C1 segment of cervical spinal cord (tissue), 14 donors: Measurements from ENCODE around the gene ANKRD39.

Experiments
- DNase-seq, 14 donors: peaks; one replicate each; lab custom pipeline; 2025; lab: John Stamatoyannopoulos, UW

The ANKRD39 gene

GRCh38 chr2:96831679-96832078, 26.1 kb downstream of the ANKRD39 start:
- peak in 2 of 14 donors; percentile 31 to 34 for DNase-seq

GRCh38 chr2:96830044-96830562, 27.7 kb downstream of the ANKRD39 start:
- DNase-seq = no peak

GRCh38 chr2:96828874-96829273, 28.9 kb downstream of the ANKRD39 start:
- no peak for DNase-seq

DNA sequence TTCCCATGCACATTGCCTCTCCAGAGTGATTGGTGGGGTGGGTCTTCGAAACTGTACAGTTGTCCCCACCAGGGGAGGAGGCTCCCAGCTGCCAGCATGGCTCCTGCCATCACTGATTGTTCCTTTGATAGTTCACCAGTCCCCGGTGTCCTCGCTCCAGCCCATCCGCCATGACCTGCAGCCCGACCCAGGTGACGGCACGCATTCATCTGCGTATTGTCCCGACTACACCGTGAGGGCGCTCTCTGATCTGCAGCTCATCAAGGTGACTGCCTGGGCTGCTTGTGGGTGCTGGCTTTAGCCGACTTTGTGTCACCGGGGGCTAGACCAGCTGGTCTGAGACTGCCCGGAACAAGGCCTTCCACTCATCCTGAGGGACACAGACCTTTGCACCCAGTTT, 29.4 kb downstream of the ANKRD39 start:
- DNase-seq = no peak

DNA sequence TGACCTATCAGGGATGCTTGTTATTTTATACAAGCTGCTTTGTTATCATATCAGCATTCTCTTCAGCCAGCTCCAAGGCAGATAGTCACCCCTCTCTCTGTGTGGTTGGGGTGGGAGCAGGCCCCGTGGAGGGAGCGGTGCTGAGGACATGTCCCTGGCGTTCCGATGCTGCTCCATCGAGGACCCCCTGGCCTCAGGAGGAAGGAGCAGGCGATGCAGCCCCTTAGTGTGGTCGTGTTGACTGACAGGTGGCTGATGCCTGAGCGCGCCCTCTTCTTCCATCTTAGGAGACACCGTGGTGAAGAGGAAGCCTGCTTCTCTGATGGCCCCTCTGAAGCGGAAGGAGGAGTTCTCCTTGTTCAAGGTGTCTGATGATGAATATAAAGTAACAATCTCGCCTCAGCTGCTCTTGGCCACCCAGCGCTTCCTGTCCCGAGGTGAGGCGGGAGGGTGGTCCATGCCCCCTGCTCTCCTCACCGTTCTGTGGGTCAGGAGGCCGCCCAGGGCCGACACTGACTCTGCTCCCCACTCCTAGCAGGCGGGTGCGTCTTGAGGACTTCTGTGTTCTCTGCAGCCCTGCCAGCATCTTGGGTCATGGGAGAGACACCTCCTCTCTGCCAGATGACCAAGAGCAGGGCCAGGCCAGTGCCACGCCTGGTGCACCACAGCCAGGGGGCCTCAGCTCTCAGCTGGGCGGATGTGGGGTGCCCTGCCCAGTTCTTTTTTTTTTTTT, 31.1 kb downstream of the ANKRD39 start:
- no peak for DNase-seq

DNA sequence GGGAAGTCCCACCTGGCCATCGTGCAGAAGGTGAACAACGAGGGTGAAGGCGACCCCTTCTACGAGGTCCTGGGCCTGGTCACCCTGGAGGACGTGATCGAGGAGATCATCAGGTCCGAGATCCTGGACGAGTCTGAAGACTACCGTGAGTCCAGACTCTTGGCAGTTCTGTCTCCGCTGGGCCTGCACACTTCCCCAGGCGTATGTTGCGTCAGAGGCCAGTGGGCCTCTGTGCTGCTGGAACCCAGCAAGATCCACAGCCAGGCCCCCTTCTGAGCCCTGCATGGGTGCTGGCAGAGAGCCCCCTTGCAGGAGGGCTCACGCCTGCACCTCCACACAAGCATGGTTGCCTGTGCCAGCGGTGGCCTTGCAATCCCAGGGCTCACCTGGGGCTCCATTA, 32.8 kb downstream of the ANKRD39 start:
- DNase-seq = no peak

DNA sequence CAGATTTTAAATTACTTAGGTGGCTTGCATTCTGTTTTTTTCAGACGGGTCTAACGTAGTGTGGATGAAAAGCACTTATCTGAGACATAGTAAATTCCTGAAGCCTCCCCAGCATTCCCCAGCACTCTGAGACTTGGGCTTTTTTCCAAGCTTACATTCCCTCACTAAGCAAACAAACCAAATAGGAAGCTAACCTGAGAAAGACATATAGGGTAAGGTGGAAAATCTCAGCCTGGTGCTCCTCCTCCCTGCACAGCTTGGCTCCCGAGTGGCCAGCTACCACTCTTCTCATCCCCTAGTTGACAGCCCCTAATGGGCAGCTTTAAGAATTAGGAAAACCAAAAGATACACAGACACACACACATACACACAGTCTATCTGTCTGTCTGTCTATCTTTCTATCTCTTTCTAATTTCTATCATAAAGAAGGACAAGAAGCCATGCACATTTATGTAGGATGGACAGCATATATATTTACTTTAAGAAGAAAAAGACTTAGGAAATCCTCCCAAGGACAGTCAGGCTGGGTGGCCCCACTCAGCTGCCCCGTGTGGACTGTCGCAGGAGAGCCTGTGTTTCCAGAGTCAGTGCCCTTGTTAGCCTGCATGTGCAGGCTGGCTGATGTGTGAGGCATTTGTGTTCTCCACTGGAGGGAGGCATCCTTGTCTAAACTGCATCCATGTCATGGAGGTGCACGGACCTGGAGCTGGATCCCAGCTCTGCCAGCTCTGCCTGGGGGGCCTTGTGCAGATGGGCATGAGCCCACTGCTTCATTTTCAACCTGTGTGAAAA, 33.5 kb downstream of the ANKRD39 start:
- no peak for DNase-seq

GRCh38 chr2:96823198-96823597, 34.6 kb downstream of the ANKRD39 start:
- no peak for DNase-seq

GRCh38 chr2:96822786-96823185, 35.0 kb downstream of the ANKRD39 start:
- DNase-seq = no peak

DNA sequence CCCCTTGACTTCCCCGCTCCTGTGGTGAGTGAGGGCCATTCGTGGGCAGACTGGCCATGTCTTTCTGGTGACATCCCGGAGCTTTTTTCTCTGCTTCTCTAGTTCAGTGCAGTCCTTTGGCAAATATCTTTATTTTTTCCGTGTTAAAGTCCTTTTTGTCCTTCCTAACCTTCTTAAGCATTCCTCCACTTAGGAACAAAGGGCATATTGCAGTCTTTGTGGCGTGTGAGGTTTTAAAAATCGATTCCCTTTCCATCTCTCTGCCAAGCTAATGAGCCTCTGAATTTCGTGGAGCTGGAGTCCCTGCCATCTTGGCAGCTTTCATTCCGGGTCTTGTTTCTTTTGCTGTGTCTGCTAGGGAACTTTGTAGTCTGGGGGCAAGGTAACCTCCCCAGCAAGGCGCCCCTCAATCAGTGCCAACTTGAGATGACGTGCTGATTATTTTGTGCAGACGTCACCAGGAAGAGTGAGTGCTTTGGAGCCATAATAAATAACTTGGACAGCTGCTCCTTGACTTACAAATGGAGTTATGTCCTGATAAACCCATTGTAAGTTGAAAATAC, 36.6 kb downstream of the ANKRD39 start:
- DNase-seq = no peak

- no peak for DNase-seq
Observed at GRCh38 chr2:96819876-96820511, 37.8 kb downstream of the ANKRD39 start.

GRCh38 chr2:96819128-96819875, 38.5 kb downstream of the ANKRD39 start:
- peak in 1 of 14 donors; percentile 84 for DNase-seq

DNA sequence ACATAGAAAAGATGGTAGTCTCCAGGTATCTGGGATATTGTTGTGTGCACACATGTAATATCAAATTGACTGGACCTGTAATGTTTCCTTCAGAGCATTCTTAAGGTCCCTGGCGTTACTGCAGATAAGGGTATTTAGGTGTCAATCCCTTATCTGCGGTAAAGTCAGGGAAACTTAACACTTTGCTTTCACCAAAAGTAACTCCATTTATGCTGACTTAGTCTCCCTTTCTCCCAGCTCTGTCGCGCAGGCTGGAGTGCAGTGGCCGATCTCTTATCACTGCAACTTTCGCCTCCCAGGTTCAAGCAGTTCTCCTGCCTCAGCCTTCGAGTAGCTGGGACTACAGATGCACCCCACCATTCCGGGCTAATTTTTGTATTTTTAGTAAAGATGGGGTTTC, 39.9 kb downstream of the ANKRD39 start:
- DNase-seq = no peak

DNA sequence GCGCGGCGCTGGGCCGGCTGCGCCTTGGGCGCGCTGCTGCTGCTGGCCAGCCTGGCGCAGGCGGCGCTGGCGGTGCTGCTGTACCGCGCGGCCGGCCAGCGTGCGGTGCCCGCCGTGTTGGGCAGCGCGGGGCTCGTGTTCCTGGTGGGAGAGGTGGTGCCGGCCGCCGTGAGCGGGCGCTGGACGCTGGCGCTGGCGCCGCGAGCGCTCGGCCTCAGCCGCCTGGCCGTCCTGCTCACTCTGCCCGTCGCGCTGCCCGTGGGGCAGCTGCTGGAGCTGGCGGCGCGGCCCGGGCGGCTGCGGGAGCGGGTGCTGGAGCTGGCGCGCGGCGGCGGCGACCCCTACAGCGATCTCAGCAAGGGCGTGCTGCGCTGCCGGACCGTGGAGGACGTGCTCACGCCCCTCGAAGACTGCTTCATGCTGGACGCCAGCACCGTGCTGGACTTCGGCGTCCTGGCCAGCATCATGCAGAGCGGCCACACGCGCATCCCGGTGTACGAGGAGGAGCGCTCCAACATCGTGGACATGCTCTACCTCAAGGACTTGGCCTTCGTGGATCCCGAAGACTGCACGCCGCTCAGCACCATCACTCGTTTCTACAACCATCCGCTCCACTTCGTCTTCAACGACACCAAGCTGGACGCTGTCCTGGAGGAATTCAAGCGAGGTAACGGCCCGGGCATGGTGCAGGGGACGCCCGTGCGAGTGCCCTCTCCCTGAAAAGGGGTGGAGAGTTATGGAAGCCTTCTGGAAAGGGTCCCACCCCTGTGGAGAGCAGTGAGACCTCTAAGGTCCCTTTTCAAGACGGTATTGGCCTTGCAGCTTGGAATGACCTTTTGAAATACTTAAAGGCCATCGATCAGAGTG, 40.7 kb downstream of the ANKRD39 start:
- DNase-seq = no peak

- peak; percentile 83 to 99 (median 94) for DNase-seq
Observed at GRCh38 chr2:96816127-96816835, 41.5 kb downstream of the ANKRD39 start, which contains the start of gene CNNM3. TSS of gene CNNM3 (plus strand) at chr2:96816268. CDS start at chr2:96816278, 10 bp downstream.

DNA sequence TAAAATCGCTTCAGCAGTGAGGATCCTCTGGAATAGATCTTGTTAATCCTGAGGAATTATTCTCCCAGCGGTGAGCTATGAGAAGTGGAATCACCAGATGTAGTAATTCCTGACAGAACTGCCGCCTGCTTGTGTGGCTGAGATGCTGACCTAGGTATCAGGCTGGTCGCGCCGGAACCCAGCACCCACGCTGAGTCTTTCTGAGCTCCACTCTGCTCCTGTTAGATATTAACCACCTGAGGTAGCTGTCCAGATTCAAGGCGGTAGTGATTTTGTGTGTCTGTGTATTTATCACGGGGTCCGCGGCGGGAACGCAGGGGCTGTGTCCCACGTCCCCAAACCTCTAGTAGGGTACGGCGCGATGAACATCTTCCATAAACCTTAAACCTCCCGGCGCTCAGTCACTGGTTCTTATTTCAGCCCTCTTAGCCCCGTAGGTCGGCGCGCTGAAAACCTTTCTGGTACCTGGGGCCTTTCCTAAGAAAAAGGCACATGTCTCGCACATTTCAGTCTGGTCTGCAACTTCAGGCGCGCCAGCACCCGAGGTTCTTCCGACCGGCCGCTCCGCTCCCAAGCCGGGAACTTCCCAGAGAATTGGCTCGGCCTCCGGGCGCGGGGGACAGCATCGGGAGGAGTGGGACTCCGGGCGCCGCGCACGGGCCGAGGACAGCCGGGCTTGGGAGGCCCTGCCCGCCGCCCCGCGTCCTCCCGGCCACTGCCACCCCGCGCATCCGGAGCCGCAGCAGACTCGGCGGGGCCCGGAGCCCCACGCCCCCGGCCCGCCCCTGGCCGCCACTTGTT, 42.3 kb downstream of the ANKRD39 start:
- DNase-seq = peak in 3 of 14 donors; percentile 49 to 68 (median 64)

- no peak for DNase-seq
Observed at GRCh38 chr2:96813656-96814055, 44.2 kb downstream of the ANKRD39 start.

DNA sequence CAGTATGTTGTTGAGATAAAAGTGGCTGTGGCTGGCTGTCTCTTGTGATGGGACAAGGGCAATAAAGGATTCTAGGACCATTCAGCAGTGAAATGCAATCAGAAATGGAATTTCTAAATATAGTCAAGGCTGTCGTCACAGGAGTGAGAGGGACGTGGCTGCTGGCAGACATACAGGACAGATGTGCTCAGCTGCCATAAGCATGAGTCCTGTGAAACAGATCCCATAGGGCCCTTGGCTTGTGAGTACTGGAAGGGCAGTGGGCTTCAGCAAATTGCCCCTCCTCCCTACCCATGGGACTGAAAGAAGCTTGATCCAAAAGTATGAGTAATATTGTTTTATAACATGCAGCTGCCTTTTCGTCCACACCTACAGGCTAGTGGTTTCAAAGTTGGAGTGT, 45.9 kb downstream of the ANKRD39 start:
- no peak for DNase-seq

- no peak for DNase-seq
Observed at GRCh38 chr2:96810783-96811192, 47.0 kb downstream of the ANKRD39 start.
